ENCODE data around the gene EXO5. TPM values are rescaled to one million over a fixed set of nuclear protein-coding genes. Genes with fewer than 3 reads are reported as not detected.

Gene EXO5
- total and polyA plus RNA-seq, 2 of the 13 experiments (the other 11 are each of a cell fraction or from before 2014, with no cell fraction given) = 9.9 to 20.5 TPM

GRCh38 chr1:40531381-40532061 is 23.0 kb downstream of the EXO5 start, which contains the start of gene ZNF684 (continued):
- TF ChIP-seq RNF2 (conservative IDR thresholded peaks at IDR 0.05; ENCODE audit: low read depth) = no peak
- no peak for TF ChIP-seq KLF16 (CRISPR knock-in tag; IDR thresholded peaks at IDR 0.05)
- peak; percentile 70; the same call in 1 of the 2 replicates for TF ChIP-seq TAF1 (CRISPR knock-in tag; IDR thresholded peaks at IDR 0.05)
- TF ChIP-seq FOXJ3 (CRISPR knock-in tag; IDR thresholded peaks at IDR 0.05; ENCODE audit: borderline replicate concordance) = no peak
- no peak for TF ChIP-seq ZNF644 (CRISPR knock-in tag; IDR thresholded peaks at IDR 0.05; ENCODE audit: low read depth)
- TF ChIP-seq MEF2D (CRISPR knock-in tag; IDR thresholded peaks at IDR 0.05) = 0 out of 2 replicates have a peak, but pooled peaks have one; percentile 8
- no peak for TF ChIP-seq TGIF2 (CRISPR knock-in tag; IDR thresholded peaks at IDR 0.05)
- no peak for TF ChIP-seq ZNF3 (CRISPR knock-in tag; IDR thresholded peaks at IDR 0.05)
- no peak for TF ChIP-seq PRMT3 (CRISPR knock-in tag; IDR thresholded peaks at IDR 0.05; ENCODE audit: borderline replicate concordance, low read depth)
- no peak for TF ChIP-seq ZFAT (CRISPR knock-in tag; conservative IDR thresholded peaks at IDR 0.05)
- no peak for TF ChIP-seq KLF13 (CRISPR knock-in tag; IDR thresholded peaks at IDR 0.05)
- TF ChIP-seq ZNF451 (CRISPR knock-in tag; IDR thresholded peaks at IDR 0.05) = peak; percentile 24; the same call in 1 of the 2 replicates
- TF ChIP-seq ZMYM2 (CRISPR knock-in tag; IDR thresholded peaks at IDR 0.05) = peak; percentile 81; the same call in 1 of the 2 replicates
- no peak for TF ChIP-seq ZNF136 (CRISPR knock-in tag; IDR thresholded peaks at IDR 0.05; ENCODE audit: low read depth)
- TF ChIP-seq ZNF660 (CRISPR knock-in tag; IDR thresholded peaks at IDR 0.05; ENCODE audit: borderline replicate concordance, low read depth) = no peak
- TF ChIP-seq, protein P1, sequence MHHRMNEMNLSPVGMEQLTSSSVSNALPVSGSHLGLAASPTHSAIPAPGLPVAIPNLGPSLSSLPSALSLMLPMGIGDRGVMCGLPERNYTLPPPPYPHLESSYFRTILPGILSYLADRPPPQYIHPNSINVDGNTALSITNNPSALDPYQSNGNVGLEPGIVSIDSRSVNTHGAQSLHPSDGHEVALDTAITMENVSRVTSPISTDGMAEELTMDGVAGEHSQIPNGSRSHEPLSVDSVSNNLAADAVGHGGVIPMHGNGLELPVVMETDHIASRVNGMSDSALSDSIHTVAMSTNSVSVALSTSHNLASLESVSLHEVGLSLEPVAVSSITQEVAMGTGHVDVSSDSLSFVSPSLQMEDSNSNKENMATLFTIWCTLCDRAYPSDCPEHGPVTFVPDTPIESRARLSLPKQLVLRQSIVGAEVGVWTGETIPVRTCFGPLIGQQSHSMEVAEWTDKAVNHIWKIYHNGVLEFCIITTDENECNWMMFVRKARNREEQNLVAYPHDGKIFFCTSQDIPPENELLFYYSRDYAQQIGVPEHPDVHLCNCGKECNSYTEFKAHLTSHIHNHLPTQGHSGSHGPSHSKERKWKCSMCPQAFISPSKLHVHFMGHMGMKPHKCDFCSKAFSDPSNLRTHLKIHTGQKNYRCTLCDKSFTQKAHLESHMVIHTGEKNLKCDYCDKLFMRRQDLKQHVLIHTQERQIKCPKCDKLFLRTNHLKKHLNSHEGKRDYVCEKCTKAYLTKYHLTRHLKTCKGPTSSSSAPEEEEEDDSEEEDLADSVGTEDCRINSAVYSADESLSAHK (CRISPR knock-in tag; IDR thresholded peaks at IDR 0.05; ENCODE audit: borderline replicate concordance) = no peak
- TF ChIP-seq, protein P2, sequence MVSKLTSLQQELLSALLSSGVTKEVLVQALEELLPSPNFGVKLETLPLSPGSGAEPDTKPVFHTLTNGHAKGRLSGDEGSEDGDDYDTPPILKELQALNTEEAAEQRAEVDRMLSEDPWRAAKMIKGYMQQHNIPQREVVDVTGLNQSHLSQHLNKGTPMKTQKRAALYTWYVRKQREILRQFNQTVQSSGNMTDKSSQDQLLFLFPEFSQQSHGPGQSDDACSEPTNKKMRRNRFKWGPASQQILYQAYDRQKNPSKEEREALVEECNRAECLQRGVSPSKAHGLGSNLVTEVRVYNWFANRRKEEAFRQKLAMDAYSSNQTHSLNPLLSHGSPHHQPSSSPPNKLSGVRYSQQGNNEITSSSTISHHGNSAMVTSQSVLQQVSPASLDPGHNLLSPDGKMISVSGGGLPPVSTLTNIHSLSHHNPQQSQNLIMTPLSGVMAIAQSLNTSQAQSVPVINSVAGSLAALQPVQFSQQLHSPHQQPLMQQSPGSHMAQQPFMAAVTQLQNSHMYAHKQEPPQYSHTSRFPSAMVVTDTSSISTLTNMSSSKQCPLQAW (CRISPR knock-in tag; IDR thresholded peaks at IDR 0.05) = peak; percentile 51; the same call in 1 of the 2 replicates
- TF ChIP-seq USF2 (IDR thresholded peaks at IDR 0.05; ENCODE audit: low read depth, low read length) = no peak
- TF ChIP-seq USF2 (CRISPR knock-in tag; IDR thresholded peaks at IDR 0.05; ENCODE audit: borderline replicate concordance) = no peak
- no peak for TF ChIP-seq ZNF850 (CRISPR knock-in tag; conservative IDR thresholded peaks at IDR 0.05)
- TF ChIP-seq FLYWCH1 (CRISPR knock-in tag; IDR thresholded peaks at IDR 0.05) = no peak
- peak; percentile 29; the same call in 1 of the 2 replicates for TF ChIP-seq BRCA1 (CRISPR knock-in tag; IDR thresholded peaks at IDR 0.05)
- no peak for TF ChIP-seq ZNF616 (CRISPR knock-in tag; IDR thresholded peaks at IDR 0.05; ENCODE audit: low read depth)
